Brain pericyte (primary cell): ENCODE results near the gene CABLES1.
"Not testable (repeated sequence)": the region's sequence is repeated elsewhere in the genome, so short reads cannot be mapped to it uniquely, and the experiment has no call there.

Source experiments
- DNase-seq: peaks from one replicate; pipeline ENCODE4 v3.0.0-alpha.2; 2012; ENCODE audit warnings: low read depth, low spot score

CABLES1 gene

DNA sequence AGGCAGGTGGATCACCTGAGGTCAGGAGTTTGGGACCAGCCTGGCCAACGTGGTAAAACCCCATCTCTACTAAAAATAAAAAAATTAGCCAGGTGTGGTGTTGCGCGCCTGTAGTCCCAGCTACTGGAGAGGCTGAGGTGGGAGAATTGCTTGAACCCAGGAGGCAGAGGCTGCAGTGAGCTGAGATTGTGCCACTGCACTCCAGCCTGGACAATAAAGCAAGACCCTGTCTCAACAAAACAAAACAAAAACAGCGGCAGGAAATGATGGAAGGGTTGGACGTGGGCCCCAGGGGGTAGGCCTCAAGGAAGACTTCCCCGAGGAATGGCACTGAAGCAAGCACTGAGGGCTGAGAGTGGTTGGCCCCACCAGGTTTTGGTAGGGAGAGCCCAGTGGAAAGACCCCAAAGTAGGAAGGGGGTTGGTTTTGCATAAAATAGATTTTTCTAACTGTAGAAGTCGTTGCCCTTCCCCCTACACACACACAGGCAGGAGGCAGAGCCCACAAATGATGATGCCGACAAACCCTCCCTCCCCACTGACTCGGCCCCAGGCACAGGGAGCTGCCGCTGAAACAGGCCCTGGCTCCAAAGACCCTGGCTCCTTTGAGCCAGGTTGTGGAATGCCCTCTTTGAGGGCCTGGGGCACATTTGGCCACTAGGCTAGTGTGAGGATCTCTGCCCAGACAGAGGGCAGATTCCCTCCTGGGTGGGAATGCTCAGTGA, 104.8 kb downstream of the CABLES1 start:
- no peak for DNase-seq

DNA sequence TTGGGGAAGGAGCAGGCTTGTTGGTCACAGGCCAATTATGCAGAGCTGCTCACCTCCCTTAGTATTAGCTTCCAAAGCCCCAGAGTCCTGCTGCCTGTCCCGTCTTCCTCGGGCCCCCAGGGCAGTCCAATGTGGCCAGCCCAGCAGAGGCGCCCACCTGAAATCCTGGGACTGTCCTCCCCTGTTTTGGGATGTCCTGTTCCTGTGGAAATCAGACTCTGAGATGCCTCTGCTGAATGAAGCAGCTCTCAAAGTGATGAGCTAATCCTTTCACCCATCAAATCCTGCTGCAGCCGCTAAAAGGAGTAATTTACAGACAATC, 105.3 kb downstream of the CABLES1 start:
- no peak for DNase-seq

DNA sequence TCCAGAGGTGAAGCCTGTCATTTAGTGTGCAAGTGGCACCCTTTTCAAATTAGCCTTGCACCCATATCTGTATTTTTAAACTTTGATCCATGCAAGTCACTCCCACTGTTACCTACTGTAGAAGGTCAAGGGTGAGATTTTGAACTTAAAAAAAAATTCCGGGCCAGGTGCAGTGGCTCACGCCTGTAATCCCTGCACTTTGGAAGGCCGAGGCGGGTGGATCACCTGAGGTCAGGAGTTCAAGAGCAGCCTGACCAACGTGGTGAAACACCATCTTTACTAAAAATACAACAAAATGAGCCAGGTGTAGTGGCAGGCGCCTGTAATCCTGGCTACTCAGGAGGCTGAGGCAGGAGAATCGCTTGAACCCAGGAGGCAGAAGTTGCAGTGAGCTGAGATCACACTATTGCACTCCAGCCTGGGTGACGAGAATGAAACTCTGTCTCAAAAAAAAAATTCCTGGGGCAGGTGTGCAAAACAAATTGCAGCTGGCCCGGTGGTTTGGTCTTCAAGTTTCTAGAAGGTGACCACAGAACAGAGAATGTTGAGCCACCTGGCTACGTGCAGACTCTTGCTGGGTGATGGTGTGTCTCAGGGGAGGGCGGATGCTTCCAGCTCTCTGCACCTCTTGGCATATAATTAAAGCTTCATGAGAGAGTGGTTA, 106.7 kb downstream of the CABLES1 start:
- not testable (repeated sequence) for DNase-seq

DNA sequence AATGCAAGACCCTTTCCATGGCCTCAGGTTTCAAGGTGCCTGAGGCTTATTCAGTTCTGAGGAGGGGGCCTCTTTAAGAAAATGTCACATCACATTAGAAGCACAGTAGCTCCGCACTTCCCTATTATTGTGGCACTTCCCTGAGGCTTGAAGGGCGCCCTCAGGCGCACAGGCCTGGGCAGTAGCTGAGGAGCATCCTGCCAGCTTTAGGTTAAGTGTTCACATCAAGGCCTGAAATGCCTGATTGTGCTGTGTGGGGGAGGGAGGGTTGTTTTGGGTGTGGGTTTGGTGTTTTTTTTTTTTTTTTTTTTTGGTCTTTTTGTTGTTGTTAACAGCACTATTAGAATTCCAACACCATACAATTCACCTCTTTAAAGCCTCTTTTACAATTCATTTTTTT, 107.9 kb downstream of the CABLES1 start:
- DNase-seq, result no peak

DNA sequence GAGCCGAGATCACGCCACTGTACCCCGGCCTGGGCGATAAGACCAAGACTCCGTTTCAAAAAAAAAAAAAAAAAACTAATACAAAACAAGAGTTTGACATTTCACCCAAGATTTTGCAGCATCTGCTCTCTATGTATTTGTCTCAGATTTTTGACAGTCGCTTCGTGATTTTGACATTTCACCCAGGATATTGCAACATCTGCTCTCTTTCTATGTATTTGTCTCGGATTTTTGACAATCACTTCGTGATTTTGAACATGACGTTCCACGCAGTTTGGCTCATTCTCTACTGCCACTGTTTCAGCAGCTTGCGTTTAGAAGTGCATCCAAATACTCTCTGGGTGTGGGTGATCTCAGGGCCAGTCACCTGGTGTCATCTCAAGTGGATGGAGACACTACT, 108.5 kb downstream of the CABLES1 start:
- DNase-seq, result no peak

DNA sequence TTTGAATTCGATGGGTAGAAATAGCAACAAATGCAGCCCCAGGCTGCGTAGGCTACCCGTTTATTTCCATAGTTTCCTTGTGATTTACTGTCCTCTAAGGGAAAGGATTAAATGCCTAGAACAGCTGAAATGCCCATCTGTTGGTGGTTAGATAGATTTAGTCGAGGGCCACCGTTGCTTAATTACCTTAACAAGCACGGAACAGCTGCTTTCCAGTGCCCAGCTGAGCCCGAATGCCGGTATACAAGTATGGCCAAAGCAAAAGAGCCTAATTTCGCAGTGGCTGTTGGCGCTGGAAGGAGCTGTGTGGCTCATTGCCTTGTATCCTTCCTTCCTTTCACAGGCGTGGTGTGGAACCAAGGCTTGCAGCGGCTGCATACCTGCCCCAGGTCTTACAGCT, 109.1 kb downstream of the CABLES1 start:
- DNase-seq, result no peak

DNA sequence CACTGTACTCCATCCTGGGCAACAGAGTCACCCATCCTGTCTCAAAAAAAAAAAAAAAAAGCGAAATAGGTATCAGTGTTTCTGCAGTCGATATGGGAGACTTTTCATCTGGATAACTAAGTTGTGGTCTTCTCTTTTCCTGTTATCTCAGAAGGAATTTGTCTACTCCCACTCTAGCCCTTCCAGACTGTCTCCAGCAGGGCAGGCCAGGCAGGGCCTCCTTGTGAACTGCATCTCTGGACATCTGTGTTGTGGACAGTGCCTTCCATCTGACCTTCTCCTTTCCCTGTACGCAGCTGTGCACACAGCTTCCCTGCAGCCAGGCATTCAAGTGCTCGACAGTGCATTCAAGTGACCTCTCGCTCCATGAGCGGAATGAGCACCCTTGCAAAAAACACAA, 110.2 kb downstream of the CABLES1 start:
- no peak for DNase-seq

DNA sequence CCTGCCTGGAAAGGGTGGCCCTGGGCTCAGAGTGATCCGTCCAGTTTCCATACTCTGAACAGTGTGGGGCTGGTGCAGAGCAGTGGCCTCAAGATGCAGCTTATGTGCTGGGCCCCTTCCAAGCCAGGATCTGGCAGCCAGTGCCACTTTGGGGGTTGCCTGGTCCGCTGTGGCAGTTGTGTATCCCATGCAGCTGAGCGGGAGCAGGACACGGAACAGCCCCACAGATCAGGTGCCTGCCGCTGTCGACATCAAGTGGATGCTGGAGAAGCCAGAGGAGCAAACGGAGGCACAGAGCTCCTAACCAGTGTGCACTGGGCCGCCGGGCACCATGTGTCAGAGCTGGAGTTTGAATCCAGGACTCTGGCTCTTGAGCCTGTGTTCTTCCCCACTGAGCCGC, 112.0 kb downstream of the CABLES1 start:
- DNase-seq, result no peak

DNA sequence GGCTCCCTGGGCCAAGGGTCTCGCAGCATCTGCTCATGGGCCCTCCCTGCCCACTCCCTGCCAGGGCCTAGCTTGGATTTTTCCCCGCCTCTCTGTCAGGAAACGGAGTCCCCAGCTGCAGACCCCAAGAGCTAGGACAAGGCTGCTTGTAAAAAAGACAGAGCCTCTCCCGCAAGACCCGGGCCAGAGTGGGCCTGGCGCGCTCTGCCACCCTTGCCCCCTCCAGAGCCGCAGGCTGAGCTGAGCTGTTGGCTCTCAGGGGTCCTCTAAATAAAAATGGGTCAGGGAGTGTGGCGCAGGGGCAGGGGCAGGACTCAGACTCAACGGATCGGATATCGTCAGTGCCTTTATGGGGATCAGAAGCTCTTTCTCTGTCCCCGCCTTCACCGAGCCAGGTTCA, 112.6 kb downstream of the CABLES1 start:
- DNase-seq, result no peak

DNA sequence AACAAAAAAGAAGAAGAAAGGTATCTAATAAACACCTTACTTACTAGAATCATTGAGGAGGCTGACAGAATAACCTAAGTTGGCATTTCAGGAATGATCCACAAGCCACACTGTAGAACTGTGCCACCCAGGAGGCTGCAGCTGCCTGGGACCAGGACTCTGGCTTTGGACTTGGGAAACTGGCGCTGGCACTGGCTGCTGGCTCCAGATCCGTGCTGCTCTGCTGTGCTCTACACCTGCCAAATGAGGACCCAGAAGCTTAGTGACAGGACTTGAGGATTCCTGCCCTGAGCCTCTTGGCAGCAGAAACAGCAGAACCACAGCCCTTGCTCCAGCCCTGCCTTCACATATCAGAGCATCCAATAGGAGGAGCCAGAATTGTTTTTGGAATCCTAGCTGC, 113.5 kb downstream of the CABLES1 start:
- no peak for DNase-seq

DNA sequence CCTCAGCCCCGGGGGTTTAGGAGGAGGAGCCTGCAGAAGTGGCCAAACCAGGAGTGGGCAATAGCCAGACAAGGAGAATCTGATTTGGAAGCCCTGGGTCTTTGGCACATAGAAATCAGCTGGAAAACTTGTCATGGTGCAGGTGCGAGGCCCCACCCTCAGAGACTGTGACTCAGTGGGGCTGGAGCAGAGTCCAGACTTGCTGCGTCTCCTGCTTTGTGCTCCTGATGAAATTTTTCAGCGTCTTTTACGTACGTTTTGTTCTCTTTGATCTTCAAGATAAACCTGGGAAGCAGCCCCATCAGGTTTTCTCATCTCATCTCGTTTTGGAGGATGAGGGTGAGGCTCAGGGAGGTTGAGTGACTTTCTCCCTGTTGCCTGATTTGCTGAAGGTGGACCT, 114.1 kb downstream of the CABLES1 start:
- DNase-seq, result no peak

DNA sequence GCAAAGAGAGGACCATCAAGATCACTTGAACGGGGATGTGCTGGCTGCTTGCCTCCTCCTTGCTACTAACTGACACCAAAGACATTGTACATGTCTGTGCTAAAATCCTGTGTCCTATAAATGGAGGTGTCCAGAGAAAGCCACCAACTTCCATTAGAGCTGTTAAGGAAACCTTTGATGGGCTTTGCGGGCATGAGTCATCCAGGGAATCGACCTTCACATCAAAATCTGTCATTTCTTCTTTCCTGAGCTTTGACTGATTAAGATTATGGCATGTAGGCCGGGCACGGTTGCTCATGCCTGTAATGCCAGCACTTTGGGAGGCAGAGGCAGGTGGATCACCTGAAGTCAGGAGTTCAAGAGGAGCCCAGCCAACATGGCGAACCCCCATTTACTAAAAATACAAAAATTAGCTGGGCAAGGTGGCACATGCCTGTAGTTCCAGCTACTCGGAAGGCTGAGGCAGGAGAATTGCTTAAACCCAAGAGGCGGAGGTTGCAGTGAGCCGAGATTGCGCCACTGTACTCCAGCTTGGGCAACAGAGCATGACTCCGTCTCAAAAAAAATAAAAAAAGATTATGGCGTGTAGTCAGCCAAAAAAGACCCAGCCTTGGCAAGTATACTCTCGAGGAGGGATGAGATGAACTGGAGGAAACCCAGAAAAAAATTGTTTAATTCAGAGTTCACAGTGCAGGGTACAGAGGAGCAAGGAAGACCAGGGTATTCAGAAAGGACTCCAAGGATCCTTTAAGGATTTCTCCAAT, 115.8 kb downstream of the CABLES1 start:
- DNase-seq, result no peak

DNA sequence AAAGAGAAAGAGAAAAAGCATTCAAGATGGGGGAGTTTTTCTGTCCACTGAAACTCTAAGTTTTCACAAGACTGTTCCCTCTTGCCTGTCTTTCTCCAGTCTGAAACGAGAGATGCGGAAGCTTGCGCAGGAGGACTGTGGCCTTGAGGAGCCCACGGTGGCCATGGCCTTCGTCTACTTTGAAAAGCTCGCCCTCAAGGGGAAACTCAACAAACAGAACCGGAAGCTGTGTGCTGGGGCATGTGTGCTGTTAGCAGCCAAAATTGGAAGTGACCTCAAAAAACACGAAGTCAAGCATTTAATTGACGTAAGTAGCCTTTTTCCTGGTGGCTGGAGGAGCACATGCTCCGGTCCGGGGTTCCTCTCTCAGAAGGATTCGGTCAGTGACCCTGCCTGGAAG, 118.3 kb downstream of the CABLES1 start:
- no peak for DNase-seq

DNA sequence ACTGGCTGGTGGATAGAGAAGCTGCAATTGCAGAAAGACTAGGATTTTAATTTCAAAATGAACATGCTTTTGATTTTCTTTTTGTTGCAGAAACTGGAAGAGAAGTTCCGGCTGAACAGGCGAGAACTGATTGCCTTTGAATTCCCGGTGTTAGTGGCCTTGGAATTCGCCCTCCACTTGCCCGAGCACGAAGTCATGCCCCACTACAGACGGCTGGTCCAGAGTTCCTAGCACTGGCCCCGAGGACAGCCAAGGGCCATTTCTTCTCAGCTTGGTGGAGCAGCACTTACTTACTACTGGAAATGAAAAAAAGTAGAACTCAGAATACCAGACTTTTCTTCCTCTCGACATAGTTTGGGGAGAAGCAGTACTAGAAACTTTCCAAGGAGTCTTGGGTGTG, 121.9 kb downstream of the CABLES1 start:
- no peak for DNase-seq

DNA sequence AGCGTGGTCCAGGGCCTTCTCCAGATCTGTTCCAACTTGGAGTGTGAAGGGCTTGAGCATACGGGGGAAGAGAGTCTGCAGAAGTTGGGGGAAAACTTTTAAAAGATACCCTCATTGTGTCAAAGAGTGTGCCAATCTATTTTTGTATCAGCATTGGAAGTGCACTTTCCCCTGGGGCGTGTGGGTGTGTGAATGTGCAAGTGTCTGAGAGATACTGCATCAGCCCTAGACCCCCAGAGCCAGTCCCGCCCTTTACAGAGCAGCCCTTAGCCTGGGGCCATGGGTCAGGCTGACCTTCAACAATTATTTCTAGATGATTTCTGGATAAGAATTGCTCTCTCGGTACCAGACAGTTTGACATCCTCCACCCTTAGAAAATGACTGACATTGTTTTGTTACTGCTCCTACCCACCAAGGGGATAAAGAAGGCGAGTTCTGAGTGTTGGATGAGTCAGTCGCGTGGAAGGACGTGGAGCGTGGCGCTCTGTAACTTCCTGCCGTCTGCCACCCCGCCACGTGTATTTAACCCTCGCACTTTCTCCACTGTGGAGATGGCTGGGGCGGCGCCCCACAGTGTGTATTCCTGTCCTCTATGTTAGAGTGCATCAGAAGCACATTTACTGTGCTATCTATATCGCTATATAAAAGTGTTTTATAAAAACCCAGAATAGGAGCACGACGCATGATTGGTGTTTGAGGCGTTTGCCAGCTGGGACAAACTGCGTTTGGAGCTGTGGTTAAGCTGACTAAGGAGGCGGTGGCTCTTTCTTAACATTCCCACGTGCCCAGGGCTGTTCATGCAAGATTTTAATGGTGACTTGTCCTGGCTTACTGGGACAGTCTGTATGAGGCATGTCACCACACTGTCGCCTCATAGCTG, 122.6 kb downstream of the CABLES1 start:
- DNase-seq, result no peak

DNA sequence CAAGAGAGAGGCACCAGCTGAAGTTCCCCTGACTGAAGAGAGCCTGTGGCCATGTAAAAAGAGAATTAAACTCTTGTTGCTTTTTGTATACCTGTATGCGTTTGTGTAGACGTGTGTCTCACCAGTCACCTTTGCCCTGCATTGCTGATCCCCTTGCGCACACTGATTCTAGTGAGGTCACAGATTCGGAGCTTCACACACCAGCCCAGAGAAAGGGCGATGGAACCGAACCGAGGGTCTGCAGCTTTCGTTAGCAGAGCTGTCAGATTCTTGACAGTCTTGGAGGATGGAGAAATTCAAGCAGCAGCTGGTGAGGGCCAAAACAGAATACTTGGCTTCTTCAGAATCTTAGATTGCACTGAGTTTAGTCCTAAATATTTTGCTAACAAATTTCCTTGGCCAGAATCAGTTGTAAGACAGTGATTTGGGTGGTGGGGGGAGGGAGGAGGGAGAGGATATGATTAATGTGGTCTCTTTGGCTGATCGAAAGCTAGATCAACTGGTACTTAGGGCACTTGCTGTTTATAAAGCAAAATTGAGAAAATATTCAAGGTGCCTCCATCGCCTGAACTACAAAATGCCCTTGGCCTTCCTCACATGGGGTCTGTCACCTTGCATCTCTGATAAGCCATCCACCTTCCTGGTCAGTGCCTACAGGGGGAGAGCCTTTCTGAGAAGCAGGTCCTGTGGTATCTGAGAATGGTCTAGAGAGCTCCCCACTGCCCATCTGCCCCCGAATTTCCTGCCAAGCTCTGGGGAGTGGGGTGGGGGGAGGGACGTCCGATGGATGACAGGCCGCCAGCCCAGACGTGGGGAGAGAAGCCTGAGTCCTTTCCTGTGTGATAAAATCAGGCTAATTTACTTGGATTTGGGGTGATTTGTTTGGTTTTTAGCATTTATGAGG, 123.5 kb downstream of the CABLES1 start:
- no peak for DNase-seq

DNA sequence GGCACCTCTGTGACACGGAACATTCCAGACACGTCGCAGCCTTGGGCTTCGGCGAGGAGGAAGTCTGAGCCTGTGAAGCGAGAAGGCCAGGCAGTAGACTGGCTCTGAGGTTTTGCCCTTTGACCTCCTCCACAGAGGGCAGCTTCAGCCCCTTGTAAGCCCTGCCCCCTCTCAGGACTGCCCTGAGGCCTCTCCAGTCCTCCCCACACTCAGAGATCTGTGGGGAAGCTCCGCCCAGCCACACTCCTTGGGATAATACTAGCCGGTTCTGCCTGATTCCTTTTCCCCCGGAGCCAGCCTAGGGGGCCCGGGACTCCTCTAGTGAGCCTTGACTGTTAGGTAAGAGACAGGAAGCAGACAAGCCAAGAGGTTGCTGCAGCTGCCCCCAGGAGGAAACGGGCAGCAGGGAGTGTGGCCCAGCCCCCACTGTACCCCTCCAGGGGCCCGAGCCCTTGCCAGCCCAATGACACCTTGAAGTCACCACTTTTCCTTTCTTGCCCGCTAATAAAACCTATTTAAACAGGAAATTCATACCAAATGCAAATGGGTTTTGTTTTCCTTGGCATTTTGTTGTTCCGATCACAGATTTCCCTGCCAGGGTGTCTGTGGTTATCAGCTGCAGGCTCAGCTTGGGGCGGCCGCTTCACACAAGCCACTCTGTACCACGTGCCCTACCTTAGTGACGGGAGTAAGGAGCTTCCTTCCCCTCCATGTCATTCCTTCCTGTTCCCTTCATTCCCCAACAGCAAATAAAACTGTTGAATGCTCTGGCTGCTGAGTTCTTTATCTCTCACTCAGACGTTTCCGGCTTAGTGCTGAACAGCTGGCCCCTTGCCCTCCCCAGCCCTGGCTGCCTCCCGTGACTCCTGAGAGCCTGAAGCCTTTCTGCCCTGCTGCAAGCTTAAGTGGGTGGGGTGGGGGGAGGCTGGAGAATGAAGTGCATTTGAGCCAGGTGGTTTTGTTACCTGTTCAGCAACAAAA, 124.7 kb downstream of the CABLES1 start:
- no peak for DNase-seq

DNA sequence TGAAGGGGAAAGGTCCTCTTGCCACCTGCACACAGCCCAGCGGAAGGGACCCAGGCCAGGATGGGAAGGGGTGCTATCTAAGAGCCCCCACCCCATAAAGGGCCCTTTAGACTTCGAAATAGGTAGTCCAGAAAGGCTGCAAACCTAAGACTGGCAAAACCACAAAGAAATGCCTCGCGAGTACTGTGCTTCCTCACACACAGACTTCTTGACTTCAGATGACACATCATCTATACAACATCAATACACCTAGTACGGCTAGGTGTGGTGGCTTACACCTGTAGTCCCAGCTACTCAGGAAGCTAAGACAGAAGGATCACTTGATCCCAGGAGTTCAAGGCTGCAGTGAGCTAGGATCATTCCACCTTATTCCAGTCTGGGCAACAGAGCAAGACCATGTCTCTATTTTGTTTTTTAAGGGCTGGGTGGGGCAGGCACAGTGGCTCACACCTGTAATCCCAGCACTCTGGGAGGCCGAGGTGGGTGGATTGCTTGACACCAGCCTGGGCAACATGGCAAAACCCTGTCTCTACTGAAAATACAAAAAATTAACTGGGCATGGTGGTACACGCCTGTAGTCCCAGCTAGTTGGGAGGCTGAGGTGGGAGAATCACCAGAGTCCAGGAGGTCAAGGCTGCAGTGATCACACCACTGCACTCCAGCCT, 125.8 kb downstream of the CABLES1 start:
- no peak for DNase-seq

DNA sequence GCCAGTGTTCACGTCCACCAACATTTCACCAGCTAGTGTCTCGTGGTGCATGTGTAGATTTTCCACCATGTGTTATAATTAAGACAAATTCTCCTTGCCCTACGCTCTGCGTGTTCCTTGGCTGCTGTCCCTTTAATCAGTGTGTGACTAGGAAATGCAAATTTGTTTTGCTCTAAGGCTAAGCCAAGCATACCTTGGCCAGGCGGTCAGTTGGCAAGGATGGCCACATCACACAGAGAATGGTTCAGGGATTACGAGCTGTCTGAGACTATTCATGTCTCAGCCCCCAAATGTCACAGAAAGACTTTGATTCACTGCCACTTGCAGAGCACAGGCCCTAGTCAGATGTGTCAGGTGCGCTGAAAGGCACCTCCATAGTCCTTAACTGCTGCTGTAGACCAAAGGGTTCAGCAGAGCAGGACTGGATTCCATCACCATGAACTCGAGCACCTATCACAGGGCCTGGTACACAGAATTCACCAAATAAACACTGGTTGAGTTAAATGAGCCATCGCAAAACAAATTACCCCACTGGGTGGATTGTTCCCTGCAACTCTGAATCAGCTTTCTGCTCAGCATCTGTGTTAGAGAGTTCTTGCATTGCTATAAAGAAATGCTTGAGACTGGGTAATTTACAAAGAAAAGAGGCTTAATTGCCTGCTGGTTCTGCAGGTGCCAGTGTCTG, 128.4 kb downstream of the CABLES1 start:
- no peak for DNase-seq
